ENCODE results near the gene HUWE1. TPM values are rescaled to one million over a fixed set of nuclear protein-coding genes. Genes with fewer than 3 reads are reported as not detected.

The HUWE1 gene
- total RNA-seq, 1 experiment from 2014 or later = 376 TPM

- Mint-ChIP-seq H3K4me1 (ENCODE audit: low read depth, unreplicated experiment) (no peaks in the 10 kb centered on the region), H3K27ac (ENCODE audit: unreplicated experiment) (no peak overlapping the region), H3K27me3 (ENCODE audit: unreplicated experiment) (no peaks in the 10 kb centered on the region), H3K9me3 (ENCODE audit: low read depth, unreplicated experiment) (no peaks in the 10 kb centered on the region), H3K36me3 (ENCODE audit: insufficient read depth, unreplicated experiment) (peaks cover 55% of the 10 kb centered on the region), H3K4me3 (ENCODE audit: low read depth, unreplicated experiment) (no peak overlapping the region)
- no peak for DNase-seq
- BruUV-seq (replicated peaks) = no TSS peak
- intact Hi-C loops (cut with micrococcal nuclease; ENCODE audit: unreplicated experiment) = no loop called here
- CTCF ChIA-PET = no interaction called here
- TF ChIP-seq CTCF (IDR thresholded peaks at IDR 0.05; ENCODE audit: unreplicated experiment) = no peak
These were observed 105.6 kb downstream of the HUWE1 start for GRCh38 chrX:53580742-53581504.

- CTCF ChIA-PET = no interaction called here
- Mint-ChIP-seq H3K36me3 (ENCODE audit: insufficient read depth, unreplicated experiment) (peaks cover 44% of the 10 kb centered on the region), H3K27me3 (ENCODE audit: unreplicated experiment) (no peaks in the 10 kb centered on the region), H3K4me3 (ENCODE audit: low read depth, unreplicated experiment) (no peak overlapping the region), H3K9me3 (ENCODE audit: low read depth, unreplicated experiment) (no peaks in the 10 kb centered on the region), H3K4me1 (ENCODE audit: low read depth, unreplicated experiment) (no peaks in the 10 kb centered on the region), H3K27ac (ENCODE audit: unreplicated experiment) (no peak overlapping the region)
- intact Hi-C loops (cut with micrococcal nuclease; ENCODE audit: unreplicated experiment) = no loop called here
- TF ChIP-seq CTCF (IDR thresholded peaks at IDR 0.05; ENCODE audit: unreplicated experiment) = no peak
- DNase-seq = no peak
- no TSS peak for BruUV-seq (replicated peaks)
These were observed 115.0 kb downstream of the HUWE1 start for GRCh38 chrX:53571494-53571893.

GRCh38 chrX:53563324-53563723, 123.2 kb downstream of the HUWE1 start:
- Mint-ChIP-seq H3K27ac (ENCODE audit: unreplicated experiment) (no peak overlapping the region), H3K9me3 (ENCODE audit: low read depth, unreplicated experiment) (no peaks in the 10 kb centered on the region), H3K4me1 (ENCODE audit: low read depth, unreplicated experiment) (no peaks in the 10 kb centered on the region), H3K36me3 (ENCODE audit: insufficient read depth, unreplicated experiment) (peaks cover 74% of the 10 kb centered on the region), H3K4me3 (ENCODE audit: low read depth, unreplicated experiment) (no peak overlapping the region), H3K27me3 (ENCODE audit: unreplicated experiment) (no peaks in the 10 kb centered on the region)
- intact Hi-C loops (cut with micrococcal nuclease; ENCODE audit: unreplicated experiment) = no loop called here
- CTCF ChIA-PET = no interaction called here
- DNase-seq = no peak
- no TSS peak for BruUV-seq (replicated peaks)
- TF ChIP-seq CTCF (IDR thresholded peaks at IDR 0.05; ENCODE audit: unreplicated experiment) = no peak

GRCh38 chrX:53561912-53562311, 124.6 kb downstream of the HUWE1 start:
- DNase-seq = no peak
- intact Hi-C loops (cut with micrococcal nuclease; ENCODE audit: unreplicated experiment) = no loop called here
- no peak overlapping the region for H3K27ac Mint-ChIP-seq (ENCODE audit: unreplicated experiment)
- no peak overlapping the region for H3K4me3 Mint-ChIP-seq (ENCODE audit: low read depth, unreplicated experiment)
- H3K36me3 Mint-ChIP-seq (ENCODE audit: insufficient read depth, unreplicated experiment) = peaks cover 88% of the 10 kb centered on the region
- no peaks in the 10 kb centered on the region for H3K4me1 Mint-ChIP-seq (ENCODE audit: low read depth, unreplicated experiment)
- no TSS peak for BruUV-seq (replicated peaks)
- no peaks in the 10 kb centered on the region for H3K9me3 Mint-ChIP-seq (ENCODE audit: low read depth, unreplicated experiment)
- TF ChIP-seq CTCF (IDR thresholded peaks at IDR 0.05; ENCODE audit: unreplicated experiment) = no peak
- no peaks in the 10 kb centered on the region for H3K27me3 Mint-ChIP-seq (ENCODE audit: unreplicated experiment)
- CTCF ChIA-PET = no interaction called here

Measured in Calu3 (cell line).